ENCODE results near the gene MROH7.

MROH7 gene

GRCh38 chr1:54716299-54717047 is 74.9 kb downstream of the MROH7 start:
- TF ChIP-seq ZNF274 (IDR thresholded peaks at IDR 0.05; ENCODE audit: low read depth, low read length) (no peak), YY1 (IDR thresholded peaks at IDR 0.05; ENCODE audit: insufficient read depth, insufficient read length) (no peak), SUZ12 (IDR thresholded peaks at IDR 0.05; ENCODE audit: extremely low read depth, insufficient read depth, insufficient read length) (no peak)
- no peaks in the 10 kb centered on the region for H3K4me1 ChIP-seq (ENCODE audit: insufficient read depth, insufficient read length)
- H3K27me3 ChIP-seq (ENCODE audit: insufficient read depth, insufficient read length): peaks cover 7% of the 10 kb centered on the region
- no peak for DNase-seq (ENCODE audit: low read depth, low spot score)
- H3K9me3 ChIP-seq (ENCODE audit: insufficient read depth, low read length): no peaks in the 10 kb centered on the region
- H3K36me3 ChIP-seq (ENCODE audit: insufficient read depth, insufficient read length, low read length): peaks cover 48% of the 10 kb centered on the region
- peak overlapping the region; percentile 93 for H3K4me3 ChIP-seq (ENCODE audit: insufficient read length, low read depth)
- peak overlapping the region; percentile 98 for H3K9ac ChIP-seq (ENCODE audit: insufficient read length, low read depth)

DNA sequence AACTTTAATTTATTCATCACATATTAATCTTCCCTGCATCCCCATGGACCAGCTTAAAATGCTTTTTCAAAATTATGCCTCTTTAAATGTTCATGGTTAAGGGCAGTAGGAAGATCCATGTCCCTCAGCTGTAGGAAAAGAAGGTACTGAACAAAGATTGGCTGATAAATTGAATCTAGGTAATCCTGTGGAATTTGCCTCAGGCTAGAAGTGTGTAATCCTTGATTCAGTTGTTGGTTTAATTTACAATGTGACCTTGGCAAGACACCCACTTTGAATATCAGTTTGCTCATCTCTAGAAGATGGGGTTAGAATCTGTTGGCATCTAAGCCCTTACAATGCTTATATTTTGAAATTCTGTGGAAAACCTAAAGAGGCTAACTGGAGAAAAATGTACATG is 80.1 kb downstream of the MROH7 start:
- Histone ChIP-seq H3K27me3 (ENCODE audit: insufficient read depth, insufficient read length) (no peaks in the 10 kb centered on the region), H3K36me3 (ENCODE audit: insufficient read depth, insufficient read length, low read length) (peaks cover 99% of the 10 kb centered on the region)
- DNase-seq (ENCODE audit: low read depth, low spot score): no peak

DNA sequence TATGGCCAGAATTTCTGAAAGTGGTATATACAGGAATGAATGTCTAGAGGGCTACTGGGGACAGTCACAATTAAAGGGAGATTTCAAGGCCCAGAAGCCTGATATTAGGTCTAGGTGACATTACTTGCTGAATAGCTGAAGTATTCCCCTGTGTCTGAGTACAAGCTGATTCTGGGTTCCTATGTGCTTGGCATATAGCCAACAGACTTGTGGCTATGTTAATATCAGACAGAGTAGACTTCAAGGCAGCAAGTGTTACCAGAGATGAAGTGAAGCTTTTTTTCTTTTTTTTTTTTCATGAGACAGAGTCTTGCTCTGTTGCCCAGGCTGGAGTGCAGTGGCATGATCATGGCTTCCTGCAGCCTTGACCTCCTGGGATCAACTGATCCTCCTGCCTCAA is 82.4 kb downstream of the MROH7 start:
- Histone ChIP-seq H3K9ac (ENCODE audit: insufficient read length, low read depth) (no peak overlapping the region), H3K4me3 (ENCODE audit: insufficient read length, low read depth) (no peak overlapping the region), H3K4me1 (ENCODE audit: insufficient read depth, insufficient read length) (no peaks in the 10 kb centered on the region), H3K27me3 (ENCODE audit: insufficient read depth, insufficient read length) (no peaks in the 10 kb centered on the region), H3K9me3 (ENCODE audit: insufficient read depth, low read length) (no peaks in the 10 kb centered on the region), H3K36me3 (ENCODE audit: insufficient read depth, insufficient read length, low read length) (peaks cover 98% of the 10 kb centered on the region)
- TF ChIP-seq YY1 (IDR thresholded peaks at IDR 0.05; ENCODE audit: insufficient read depth, insufficient read length): no peak
- TF ChIP-seq SUZ12 (IDR thresholded peaks at IDR 0.05; ENCODE audit: extremely low read depth, insufficient read depth, insufficient read length): no peak
- TF ChIP-seq ZNF274 (IDR thresholded peaks at IDR 0.05; ENCODE audit: low read depth, low read length): no peak
- DNase-seq (ENCODE audit: low read depth, low spot score): no peak

More for the DNA sequence above, 80.1 kb downstream of the MROH7 start:
- TF ChIP-seq ZNF274 (IDR thresholded peaks at IDR 0.05; ENCODE audit: low read depth, low read length) (no peak), YY1 (IDR thresholded peaks at IDR 0.05; ENCODE audit: insufficient read depth, insufficient read length) (no peak), SUZ12 (IDR thresholded peaks at IDR 0.05; ENCODE audit: extremely low read depth, insufficient read depth, insufficient read length) (no peak)
- H3K4me3 ChIP-seq (ENCODE audit: insufficient read length, low read depth): no peak overlapping the region
- H3K4me1 ChIP-seq (ENCODE audit: insufficient read depth, insufficient read length): no peaks in the 10 kb centered on the region
- H3K9ac ChIP-seq (ENCODE audit: insufficient read length, low read depth): no peak overlapping the region
- H3K9me3 ChIP-seq (ENCODE audit: insufficient read depth, low read length): no peaks in the 10 kb centered on the region

DNA sequence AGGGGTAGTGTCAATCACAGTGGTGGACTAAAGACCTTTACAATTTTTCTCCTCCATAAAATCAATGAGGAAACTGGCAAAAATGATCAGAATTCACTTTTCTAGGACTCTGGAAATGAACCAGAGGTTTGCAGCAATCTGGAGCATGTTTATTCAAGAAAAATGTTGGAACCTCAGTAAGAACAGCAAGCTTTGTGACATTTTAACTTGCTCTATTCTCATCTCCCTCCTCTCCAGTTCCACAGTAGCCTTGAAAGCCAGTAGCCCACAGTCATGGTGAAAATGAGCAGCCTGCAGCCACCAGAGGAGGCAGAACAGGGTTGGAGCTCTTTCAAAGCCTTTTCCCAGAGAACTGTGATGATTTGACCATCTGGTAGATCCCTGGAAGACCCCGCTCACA is 83.2 kb downstream of the MROH7 start:
- Histone ChIP-seq H3K4me3 (ENCODE audit: insufficient read length, low read depth) (no peak overlapping the region), H3K27me3 (ENCODE audit: insufficient read depth, insufficient read length) (no peaks in the 10 kb centered on the region), H3K9ac (ENCODE audit: insufficient read length, low read depth) (no peak overlapping the region), H3K36me3 (ENCODE audit: insufficient read depth, insufficient read length, low read length) (peaks cover 98% of the 10 kb centered on the region), H3K9me3 (ENCODE audit: insufficient read depth, low read length) (no peaks in the 10 kb centered on the region), H3K4me1 (ENCODE audit: insufficient read depth, insufficient read length) (no peaks in the 10 kb centered on the region)
- TF ChIP-seq ZNF274 (IDR thresholded peaks at IDR 0.05; ENCODE audit: low read depth, low read length) (no peak), YY1 (IDR thresholded peaks at IDR 0.05; ENCODE audit: insufficient read depth, insufficient read length) (no peak), SUZ12 (IDR thresholded peaks at IDR 0.05; ENCODE audit: extremely low read depth, insufficient read depth, insufficient read length) (no peak)
- DNase-seq (ENCODE audit: low read depth, low spot score): no peak

DNA sequence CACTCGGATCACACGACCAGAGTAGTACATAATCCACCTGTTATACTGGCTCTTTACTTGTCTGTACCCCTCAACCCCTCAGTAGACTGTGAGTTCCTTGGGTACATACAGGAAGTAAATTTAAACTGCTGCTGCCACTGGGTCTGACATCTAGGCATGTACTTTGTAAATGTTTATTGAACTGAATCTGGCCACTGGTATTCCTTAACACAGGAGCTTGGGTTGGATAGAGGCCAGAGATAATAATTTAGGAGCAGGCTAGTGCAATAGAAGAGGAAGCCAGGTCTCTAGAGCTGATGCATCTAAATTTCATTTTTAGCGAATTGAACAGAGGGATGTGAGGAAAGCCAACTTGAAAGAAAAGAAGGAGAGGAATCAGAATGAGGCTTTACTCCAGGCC is 86.4 kb downstream of the MROH7 start:
- Histone ChIP-seq H3K4me3 (ENCODE audit: insufficient read length, low read depth) (no peak overlapping the region), H3K9ac (ENCODE audit: insufficient read length, low read depth) (no peak overlapping the region), H3K4me1 (ENCODE audit: insufficient read depth, insufficient read length) (no peaks in the 10 kb centered on the region), H3K36me3 (ENCODE audit: insufficient read depth, insufficient read length, low read length) (peaks cover 96% of the 10 kb centered on the region), H3K9me3 (ENCODE audit: insufficient read depth, low read length) (no peaks in the 10 kb centered on the region), H3K27me3 (ENCODE audit: insufficient read depth, insufficient read length) (no peaks in the 10 kb centered on the region)
- no peak for DNase-seq (ENCODE audit: low read depth, low spot score)
- TF ChIP-seq ZNF274 (IDR thresholded peaks at IDR 0.05; ENCODE audit: low read depth, low read length): no peak
- TF ChIP-seq SUZ12 (IDR thresholded peaks at IDR 0.05; ENCODE audit: extremely low read depth, insufficient read depth, insufficient read length): no peak
- TF ChIP-seq YY1 (IDR thresholded peaks at IDR 0.05; ENCODE audit: insufficient read depth, insufficient read length): no peak

- no peak for TF ChIP-seq ZNF274 (IDR thresholded peaks at IDR 0.05; ENCODE audit: low read depth, low read length)
- TF ChIP-seq YY1 (IDR thresholded peaks at IDR 0.05; ENCODE audit: insufficient read depth, insufficient read length): no peak
- no peak for TF ChIP-seq SUZ12 (IDR thresholded peaks at IDR 0.05; ENCODE audit: extremely low read depth, insufficient read depth, insufficient read length)
- H3K36me3 ChIP-seq (ENCODE audit: insufficient read depth, insufficient read length, low read length): peaks cover 93% of the 10 kb centered on the region
These were observed 95.1 kb downstream of the MROH7 start for GRCh38 chr1:54736685-54737084.

DNA sequence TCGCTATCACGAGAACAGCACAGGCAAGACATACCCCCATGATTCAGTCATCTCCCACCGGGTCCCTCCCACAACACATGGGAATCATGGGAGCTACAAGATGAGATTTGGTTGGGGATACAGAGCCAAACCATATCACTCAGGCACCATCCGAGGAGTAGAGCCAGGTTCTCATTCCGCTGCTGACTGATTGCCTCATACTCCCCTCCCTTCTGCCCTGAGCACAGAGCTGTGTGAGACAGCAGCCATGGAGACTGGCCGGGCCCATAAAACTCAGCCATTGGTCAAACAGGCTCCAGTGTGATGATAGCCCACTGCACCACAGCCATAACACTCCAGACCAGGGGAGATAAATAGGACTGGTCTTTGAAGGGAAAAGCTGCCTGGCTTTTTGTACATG is 96.7 kb downstream of the MROH7 start:
- H3K36me3 ChIP-seq (ENCODE audit: insufficient read depth, insufficient read length, low read length): peaks cover 93% of the 10 kb centered on the region
- DNase-seq (ENCODE audit: low read depth, low spot score): no peak

More at GRCh38 chr1:54736685-54737084, 95.1 kb downstream of the MROH7 start:
- DNase-seq (ENCODE audit: low read depth, low spot score): no peak
- no peak overlapping the region for H3K4me3 ChIP-seq (ENCODE audit: insufficient read length, low read depth)
- H3K27me3 ChIP-seq (ENCODE audit: insufficient read depth, insufficient read length): no peaks in the 10 kb centered on the region
- no peaks in the 10 kb centered on the region for H3K9me3 ChIP-seq (ENCODE audit: insufficient read depth, low read length)
- no peaks in the 10 kb centered on the region for H3K4me1 ChIP-seq (ENCODE audit: insufficient read depth, insufficient read length)
- H3K9ac ChIP-seq (ENCODE audit: insufficient read length, low read depth): no peak overlapping the region

More for the DNA sequence above, 96.7 kb downstream of the MROH7 start:
- Histone ChIP-seq H3K9ac (ENCODE audit: insufficient read length, low read depth) (no peak overlapping the region), H3K27me3 (ENCODE audit: insufficient read depth, insufficient read length) (no peaks in the 10 kb centered on the region), H3K4me3 (ENCODE audit: insufficient read length, low read depth) (no peak overlapping the region), H3K9me3 (ENCODE audit: insufficient read depth, low read length) (no peaks in the 10 kb centered on the region), H3K4me1 (ENCODE audit: insufficient read depth, insufficient read length) (peaks cover 2% of the 10 kb centered on the region)
- TF ChIP-seq YY1 (IDR thresholded peaks at IDR 0.05; ENCODE audit: insufficient read depth, insufficient read length) (no peak), ZNF274 (IDR thresholded peaks at IDR 0.05; ENCODE audit: low read depth, low read length) (no peak)

Measured in NT2/D1 (cell line).